ENCODE data around the gene RNF39. TPM values are rescaled to one million over a fixed set of nuclear protein-coding genes. Genes with fewer than 3 reads are reported as not detected.

RNF39 gene
- total and polyA plus RNA-seq, 2 of the 13 experiments (the other 11 are each of a cell fraction or from before 2014, with no cell fraction given) = 0.13 to 1.8 TPM

DNA sequence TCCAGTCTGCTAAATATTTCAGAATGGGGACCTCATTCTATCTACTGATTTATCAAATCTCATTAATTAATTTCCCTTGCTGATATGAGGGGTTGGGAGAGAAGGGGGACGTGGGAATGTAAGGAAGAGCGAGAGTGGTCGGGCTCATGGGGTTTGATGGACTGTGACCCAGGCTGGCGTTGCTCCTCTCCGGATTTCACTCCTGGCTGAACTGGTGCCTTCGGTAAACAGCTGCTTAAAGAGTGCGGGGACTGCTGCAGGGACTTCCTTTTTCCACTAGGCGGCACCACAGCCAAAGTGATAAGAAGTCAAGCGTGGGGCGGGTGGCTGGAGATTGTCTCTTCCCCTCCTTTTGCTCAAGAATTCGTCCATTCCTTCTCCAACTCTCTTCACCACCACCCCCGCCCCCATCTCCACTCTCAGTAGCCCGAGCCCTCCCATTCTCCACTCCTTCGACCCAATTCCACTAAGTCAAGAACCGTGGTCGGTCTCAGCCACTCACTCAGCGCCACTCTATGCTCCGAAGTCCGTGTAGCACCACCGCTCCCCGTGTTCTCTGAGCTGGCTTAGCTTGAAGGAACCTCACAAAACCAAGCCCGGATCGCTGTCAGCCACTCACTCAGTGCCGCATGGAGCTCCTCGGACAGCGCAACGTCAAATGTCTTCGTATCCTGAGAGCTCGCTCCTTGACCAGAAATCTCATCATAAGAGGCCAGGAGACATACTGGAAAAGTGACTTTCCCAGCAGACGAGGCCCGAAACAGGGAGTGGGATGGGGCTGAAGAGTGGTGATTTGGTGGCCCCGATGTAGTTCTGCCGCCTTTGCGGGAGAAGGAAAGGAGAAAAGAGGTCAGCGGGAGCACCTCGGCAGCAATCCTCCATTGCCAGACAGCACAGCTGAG, 27.7 kb upstream of the RNF39 start (continued):
- TF ChIP-seq, protein P1, sequence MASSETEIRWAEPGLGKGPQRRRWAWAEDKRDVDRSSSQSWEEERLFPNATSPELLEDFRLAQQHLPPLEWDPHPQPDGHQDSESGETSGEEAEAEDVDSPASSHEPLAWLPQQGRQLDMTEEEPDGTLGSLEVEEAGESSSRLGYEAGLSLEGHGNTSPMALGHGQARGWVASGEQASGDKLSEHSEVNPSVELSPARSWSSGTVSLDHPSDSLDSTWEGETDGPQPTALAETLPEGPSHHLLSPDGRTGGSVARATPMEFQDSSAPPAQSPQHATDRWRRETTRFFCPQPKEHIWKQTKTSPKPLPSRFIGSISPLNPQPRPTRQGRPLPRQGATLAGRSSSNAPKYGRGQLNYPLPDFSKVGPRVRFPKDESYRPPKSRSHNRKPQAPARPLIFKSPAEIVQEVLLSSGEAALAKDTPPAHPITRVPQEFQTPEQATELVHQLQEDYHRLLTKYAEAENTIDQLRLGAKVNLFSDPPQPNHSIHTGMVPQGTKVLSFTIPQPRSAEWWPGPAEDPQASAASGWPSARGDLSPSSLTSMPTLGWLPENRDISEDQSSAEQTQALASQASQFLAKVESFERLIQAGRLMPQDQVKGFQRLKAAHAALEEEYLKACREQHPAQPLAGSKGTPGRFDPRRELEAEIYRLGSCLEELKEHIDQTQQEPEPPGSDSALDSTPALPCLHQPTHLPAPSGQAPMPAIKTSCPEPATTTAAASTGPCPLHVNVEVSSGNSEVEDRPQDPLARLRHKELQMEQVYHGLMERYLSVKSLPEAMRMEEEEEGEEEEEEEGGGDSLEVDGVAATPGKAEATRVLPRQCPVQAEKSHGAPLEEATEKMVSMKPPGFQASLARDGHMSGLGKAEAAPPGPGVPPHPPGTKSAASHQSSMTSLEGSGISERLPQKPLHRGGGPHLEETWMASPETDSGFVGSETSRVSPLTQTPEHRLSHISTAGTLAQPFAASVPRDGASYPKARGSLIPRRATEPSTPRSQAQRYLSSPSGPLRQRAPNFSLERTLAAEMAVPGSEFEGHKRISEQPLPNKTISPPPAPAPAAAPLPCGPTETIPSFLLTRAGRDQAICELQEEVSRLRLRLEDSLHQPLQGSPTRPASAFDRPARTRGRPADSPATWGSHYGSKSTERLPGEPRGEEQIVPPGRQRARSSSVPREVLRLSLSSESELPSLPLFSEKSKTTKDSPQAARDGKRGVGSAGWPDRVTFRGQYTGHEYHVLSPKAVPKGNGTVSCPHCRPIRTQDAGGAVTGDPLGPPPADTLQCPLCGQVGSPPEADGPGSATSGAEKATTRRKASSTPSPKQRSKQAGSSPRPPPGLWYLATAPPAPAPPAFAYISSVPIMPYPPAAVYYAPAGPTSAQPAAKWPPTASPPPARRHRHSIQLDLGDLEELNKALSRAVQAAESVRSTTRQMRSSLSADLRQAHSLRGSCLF (CRISPR knock-in tag; IDR thresholded peaks at IDR 0.05; ENCODE audit: borderline replicate concordance) = no peak
- TF ChIP-seq ELF4 (CRISPR knock-in tag; IDR thresholded peaks at IDR 0.05; ENCODE audit: borderline replicate concordance) (no peak), SIX4 (CRISPR knock-in tag; IDR thresholded peaks at IDR 0.05) (no peak), ZSCAN31 (CRISPR knock-in tag; IDR thresholded peaks at IDR 0.05; ENCODE audit: low read depth) (0 out of 2 replicates have a peak, but pooled peaks have one; percentile 54), ZSCAN25 (CRISPR knock-in tag; IDR thresholded peaks at IDR 0.05) (no peak), ZNF33B (CRISPR knock-in tag; IDR thresholded peaks at IDR 0.05) (no peak), ZNF670 (CRISPR knock-in tag; IDR thresholded peaks at IDR 0.05; ENCODE audit: borderline replicate concordance) (no peak), ZNF124 (CRISPR knock-in tag; IDR thresholded peaks at IDR 0.05) (peak; percentile 95), MED13 (CRISPR knock-in tag; IDR thresholded peaks at IDR 0.05) (no peak), NR2F2 (IDR thresholded peaks at IDR 0.05; ENCODE audit: borderline replicate concordance, low read depth) (peak; percentile 35; the same call in 1 of the 2 replicates), GFI1 (CRISPR knock-in tag; IDR thresholded peaks at IDR 0.05; ENCODE audit: borderline replicate concordance) (0 out of 2 replicates have a peak, but pooled peaks have one; percentile 67), NR2C2 (CRISPR knock-in tag; IDR thresholded peaks at IDR 0.05; ENCODE audit: borderline replicate concordance) (peak; percentile 31; the same call in 1 of the 2 replicates)
- TF ChIP-seq, protein P2, sequence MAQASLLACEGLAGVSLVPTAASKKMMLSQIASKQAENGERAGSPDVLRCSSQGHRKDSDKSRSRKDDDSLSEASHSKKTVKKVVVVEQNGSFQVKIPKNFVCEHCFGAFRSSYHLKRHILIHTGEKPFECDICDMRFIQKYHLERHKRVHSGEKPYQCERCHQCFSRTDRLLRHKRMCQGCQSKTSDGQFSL (CRISPR knock-in tag; IDR thresholded peaks at IDR 0.05) = 0 out of 2 replicates have a peak, but pooled peaks have one; percentile 30
- TF ChIP-seq, protein P3, sequence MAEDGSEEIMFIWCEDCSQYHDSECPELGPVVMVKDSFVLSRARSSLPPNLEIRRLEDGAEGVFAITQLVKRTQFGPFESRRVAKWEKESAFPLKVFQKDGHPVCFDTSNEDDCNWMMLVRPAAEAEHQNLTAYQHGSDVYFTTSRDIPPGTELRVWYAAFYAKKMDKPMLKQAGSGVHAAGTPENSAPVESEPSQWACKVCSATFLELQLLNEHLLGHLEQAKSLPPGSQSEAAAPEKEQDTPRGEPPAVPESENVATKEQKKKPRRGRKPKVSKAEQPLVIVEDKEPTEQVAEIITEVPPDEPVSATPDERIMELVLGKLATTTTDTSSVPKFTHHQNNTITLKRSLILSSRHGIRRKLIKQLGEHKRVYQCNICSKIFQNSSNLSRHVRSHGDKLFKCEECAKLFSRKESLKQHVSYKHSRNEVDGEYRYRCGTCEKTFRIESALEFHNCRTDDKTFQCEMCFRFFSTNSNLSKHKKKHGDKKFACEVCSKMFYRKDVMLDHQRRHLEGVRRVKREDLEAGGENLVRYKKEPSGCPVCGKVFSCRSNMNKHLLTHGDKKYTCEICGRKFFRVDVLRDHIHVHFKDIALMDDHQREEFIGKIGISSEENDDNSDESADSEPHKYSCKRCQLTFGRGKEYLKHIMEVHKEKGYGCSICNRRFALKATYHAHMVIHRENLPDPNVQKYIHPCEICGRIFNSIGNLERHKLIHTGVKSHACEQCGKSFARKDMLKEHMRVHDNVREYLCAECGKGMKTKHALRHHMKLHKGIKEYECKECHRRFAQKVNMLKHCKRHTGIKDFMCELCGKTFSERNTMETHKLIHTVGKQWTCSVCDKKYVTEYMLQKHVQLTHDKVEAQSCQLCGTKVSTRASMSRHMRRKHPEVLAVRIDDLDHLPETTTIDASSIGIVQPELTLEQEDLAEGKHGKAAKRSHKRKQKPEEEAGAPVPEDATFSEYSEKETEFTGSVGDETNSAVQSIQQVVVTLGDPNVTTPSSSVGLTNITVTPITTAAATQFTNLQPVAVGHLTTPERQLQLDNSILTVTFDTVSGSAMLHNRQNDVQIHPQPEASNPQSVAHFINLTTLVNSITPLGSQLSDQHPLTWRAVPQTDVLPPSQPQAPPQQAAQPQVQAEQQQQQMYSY (CRISPR knock-in tag; IDR thresholded peaks at IDR 0.05) = peak; percentile 92
- TF ChIP-seq, protein P4, sequence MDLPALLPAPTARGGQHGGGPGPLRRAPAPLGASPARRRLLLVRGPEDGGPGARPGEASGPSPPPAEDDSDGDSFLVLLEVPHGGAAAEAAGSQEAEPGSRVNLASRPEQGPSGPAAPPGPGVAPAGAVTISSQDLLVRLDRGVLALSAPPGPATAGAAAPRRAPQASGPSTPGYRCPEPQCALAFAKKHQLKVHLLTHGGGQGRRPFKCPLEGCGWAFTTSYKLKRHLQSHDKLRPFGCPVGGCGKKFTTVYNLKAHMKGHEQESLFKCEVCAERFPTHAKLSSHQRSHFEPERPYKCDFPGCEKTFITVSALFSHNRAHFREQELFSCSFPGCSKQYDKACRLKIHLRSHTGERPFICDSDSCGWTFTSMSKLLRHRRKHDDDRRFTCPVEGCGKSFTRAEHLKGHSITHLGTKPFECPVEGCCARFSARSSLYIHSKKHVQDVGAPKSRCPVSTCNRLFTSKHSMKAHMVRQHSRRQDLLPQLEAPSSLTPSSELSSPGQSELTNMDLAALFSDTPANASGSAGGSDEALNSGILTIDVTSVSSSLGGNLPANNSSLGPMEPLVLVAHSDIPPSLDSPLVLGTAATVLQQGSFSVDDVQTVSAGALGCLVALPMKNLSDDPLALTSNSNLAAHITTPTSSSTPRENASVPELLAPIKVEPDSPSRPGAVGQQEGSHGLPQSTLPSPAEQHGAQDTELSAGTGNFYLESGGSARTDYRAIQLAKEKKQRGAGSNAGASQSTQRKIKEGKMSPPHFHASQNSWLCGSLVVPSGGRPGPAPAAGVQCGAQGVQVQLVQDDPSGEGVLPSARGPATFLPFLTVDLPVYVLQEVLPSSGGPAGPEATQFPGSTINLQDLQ (CRISPR knock-in tag; IDR thresholded peaks at IDR 0.05) = no peak

Data from HepG2 (cell line).